HepG2 (cell line): ENCODE data around the gene LIF. TPM values are rescaled to one million over a fixed set of nuclear protein-coding genes. Genes with fewer than 3 reads are reported as not detected.

Experiments used
- ELF1 ChIP-seq: sonication (generic); formaldehyde crosslinking; IDR thresholded peaks from 2 replicates; pipeline ENCODE4 v1.4.0; 2020; ENCODE audit warnings: missing genetic modification reagents
- FOXA3 ChIP-seq: IDR thresholded peaks from 2 replicates; pipeline ENCODE4 v1.6.1; 2016; ENCODE audit warnings: missing genetic modification reagents, missing compliant biosample characterization
- IRF2 ChIP-seq: IDR thresholded peaks from 2 replicates; pipeline ENCODE4 v1.6.1; 2018; ENCODE audit warnings: missing genetic modification reagents, missing compliant biosample characterization
- ISL2 ChIP-seq: sonication (generic); formaldehyde crosslinking; IDR thresholded peaks from 2 replicates; pipeline ENCODE4 v1.5.0; 2020; ENCODE audit warnings: missing genetic modification reagents
- JDP2 ChIP-seq: sonication (generic); formaldehyde crosslinking; IDR thresholded peaks from 2 replicates; pipeline ENCODE4 v1.8.1; 2022; ENCODE audit warnings: missing genetic modification reagents, borderline replicate concordance
- KDM5B ChIP-seq: sonication (generic); formaldehyde crosslinking; IDR thresholded peaks from 2 replicates; pipeline ENCODE4 v1.4.0; 2020; ENCODE audit warnings: missing genetic modification reagents, mild to moderate bottlenecking, borderline replicate concordance
- NFYC ChIP-seq: IDR thresholded peaks from 2 replicates; pipeline ENCODE4 v1.6.1; 2016; ENCODE audit warnings: missing genetic modification reagents, missing compliant biosample characterization
- POGZ ChIP-seq: sonication (generic); formaldehyde crosslinking; IDR thresholded peaks from 2 replicates; pipeline ENCODE4 v1.4.0; 2020; ENCODE audit warnings: mild to moderate bottlenecking, missing genetic modification reagents
- RARG ChIP-seq: sonication (generic); formaldehyde crosslinking; IDR thresholded peaks from 2 replicates; pipeline ENCODE4 v1.4.0; 2020; ENCODE audit warnings: low read depth, mild to moderate bottlenecking, missing genetic modification reagents
- RFX5 ChIP-seq: IDR thresholded peaks from 2 replicates; pipeline ENCODE4 v1.6.1; 2011; ENCODE audit warnings: low read depth, low read length, improper control_type of control experiment
- TGIF2 ChIP-seq: IDR thresholded peaks from 2 replicates; pipeline ENCODE4 v1.6.1; 2016; ENCODE audit warnings: control low read depth, missing compliant biosample characterization
- THAP11 ChIP-seq: IDR thresholded peaks from 2 replicates; pipeline ENCODE4 v1.6.1; 2016; ENCODE audit warnings: missing biosample characterization, missing genetic modification reagents
- TP53 ChIP-seq: sonication (generic); formaldehyde crosslinking; conservative IDR thresholded peaks from 2 replicates; pipeline ENCODE4 v1.4.0; 2020; ENCODE audit warnings: missing genetic modification reagents
- ZC3H4 ChIP-seq: sonication (generic); formaldehyde crosslinking; IDR thresholded peaks from 2 replicates; pipeline ENCODE4 v1.4.0; 2020; ENCODE audit warnings: missing genetic modification reagents, borderline replicate concordance
- ZMYM3 ChIP-seq: sonication (generic); formaldehyde crosslinking; IDR thresholded peaks from 2 replicates; pipeline ENCODE4 v1.5.1; 2020; ENCODE audit warnings: mild to moderate bottlenecking, missing genetic modification reagents
- ZNF510 ChIP-seq: sonication (generic); formaldehyde crosslinking; IDR thresholded peaks from 2 replicates; pipeline ENCODE4 v1.4.0; 2020; ENCODE audit warnings: low read depth, mild to moderate bottlenecking, missing genetic modification reagents
- ZNF816 ChIP-seq: sonication (generic); formaldehyde crosslinking; IDR thresholded peaks from 2 replicates; pipeline ENCODE4 v1.8.0; 2022; ENCODE audit warnings: missing genetic modification reagents, mild to moderate bottlenecking, borderline replicate concordance
- polyA plus RNA-seq, 8 experiments: library from polyadenylated mRNA; depleted of rRNA in 3 of 8; stranded (reverse) in 7 of 8; unstranded in 1 of 8; fragments of >200 nt; fragmentation: Illumina TruSeq in 4 of 8; extraction: Trizol in 4 of 8; gene quantifications; 2 replicates each; pipeline versions ENCODE4 v1.2.1 to v1.2.3, GENCODE V29; 2011 to 2016; ENCODE audit warnings: low read depth in 4 of 8, missing spikeins in 1 of 8, mixed read lengths in 1 of 8; ENCODE audit not compliant: insufficient read depth in 1 of 8
- total RNA-seq, 5 experiments: library from RNA; depleted of rRNA; stranded (reverse); fragments of >200 nt; fragmentation: Illumina TruSeq; extraction: Trizol; gene quantifications; 2 replicates each; pipeline ENCODE4 v1.2.3, GENCODE V29; 2016; ENCODE audit warnings: low read depth in 1 of 5
- TF ChIP-seq, protein P1 (sequence below), 2 experiments: fragments of 450-650 bp in 1 of 2; sonication (generic) in 1 of 2; formaldehyde crosslinking; IDR thresholded peaks; 2 replicates each; pipeline versions ENCODE4 v1.5.0 to v1.8.0; 2020 to 2022; ENCODE audit warnings: mild to moderate bottlenecking in 1 of 2, missing genetic modification reagents in 1 of 2
- TF ChIP-seq, protein P2 (sequence below): sonication (generic); formaldehyde crosslinking; IDR thresholded peaks from 2 replicates; pipeline ENCODE4 v1.4.0; 2020; ENCODE audit warnings: missing genetic modification reagents
- TF ChIP-seq, protein P3 (sequence below): IDR thresholded peaks from 2 replicates; pipeline ENCODE4 v1.6.1; 2016; ENCODE audit warnings: low read depth, missing genetic modification reagents, missing compliant biosample characterization
- TF ChIP-seq, protein P4 (sequence below): sonication (generic); formaldehyde crosslinking; IDR thresholded peaks from 2 replicates; pipeline ENCODE4 v1.8.0; 2022; ENCODE audit warnings: low read depth, missing genetic modification reagents
- TF ChIP-seq, protein P5 (sequence below): IDR thresholded peaks from 2 replicates; pipeline ENCODE4 v1.6.1; 2016

The LIF gene
- total and polyA plus RNA-seq, 2 of the 13 experiments (the other 11 are each of a cell fraction or from before 2014, with no cell fraction given): 3.6 to 8.5 TPM

DNA sequence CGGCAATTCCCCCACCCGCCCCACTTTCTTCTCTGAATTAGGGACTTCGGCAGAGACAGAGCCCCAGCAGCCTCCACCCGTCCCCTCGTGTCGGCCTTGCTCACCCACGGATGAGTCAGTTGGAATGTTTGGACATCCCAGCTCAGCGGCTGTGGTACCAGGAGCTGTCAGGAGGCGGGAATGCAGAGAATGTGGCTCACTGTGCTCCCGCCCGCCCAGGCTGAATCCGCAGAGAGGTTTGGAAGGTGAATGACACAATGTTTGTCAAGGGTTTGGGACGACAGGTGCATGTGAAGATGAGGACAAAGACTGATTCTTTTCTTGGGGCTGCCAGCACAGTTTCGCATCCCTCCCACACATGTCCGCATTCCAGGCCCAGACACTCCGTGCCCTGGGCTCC lies 39.6 kb downstream of the LIF start (continued):
- TF ChIP-seq, protein P1, sequence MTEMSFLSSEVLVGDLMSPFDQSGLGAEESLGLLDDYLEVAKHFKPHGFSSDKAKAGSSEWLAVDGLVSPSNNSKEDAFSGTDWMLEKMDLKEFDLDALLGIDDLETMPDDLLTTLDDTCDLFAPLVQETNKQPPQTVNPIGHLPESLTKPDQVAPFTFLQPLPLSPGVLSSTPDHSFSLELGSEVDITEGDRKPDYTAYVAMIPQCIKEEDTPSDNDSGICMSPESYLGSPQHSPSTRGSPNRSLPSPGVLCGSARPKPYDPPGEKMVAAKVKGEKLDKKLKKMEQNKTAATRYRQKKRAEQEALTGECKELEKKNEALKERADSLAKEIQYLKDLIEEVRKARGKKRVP (CRISPR knock-in tag; IDR thresholded peaks at IDR 0.05): peak in 1 of 2 experiments; percentile 74; a peak in 2 of 4 replicates
- TF ChIP-seq ZNF816: no peak
- TF ChIP-seq POGZ (CRISPR knock-in tag): no peak
- TF ChIP-seq NFYC (CRISPR knock-in tag): no peak
- TF ChIP-seq TP53 (CRISPR knock-in tag): no peak
- TF ChIP-seq TGIF2 (CRISPR knock-in tag): peak; percentile 52; the same call in 1 of the 2 replicates
- no peak for TF ChIP-seq JDP2 (CRISPR knock-in tag)
- TF ChIP-seq RARG (CRISPR knock-in tag): no peak
- no peak; the same call in 1 of the 2 replicates for TF ChIP-seq KDM5B (CRISPR knock-in tag)
- TF ChIP-seq RFX5: no peak
- TF ChIP-seq, protein P2, sequence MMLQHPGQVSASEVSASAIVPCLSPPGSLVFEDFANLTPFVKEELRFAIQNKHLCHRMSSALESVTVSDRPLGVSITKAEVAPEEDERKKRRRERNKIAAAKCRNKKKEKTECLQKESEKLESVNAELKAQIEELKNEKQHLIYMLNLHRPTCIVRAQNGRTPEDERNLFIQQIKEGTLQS (CRISPR knock-in tag): peak; percentile 77; the same call in 1 of the 2 replicates
- TF ChIP-seq, protein P3, sequence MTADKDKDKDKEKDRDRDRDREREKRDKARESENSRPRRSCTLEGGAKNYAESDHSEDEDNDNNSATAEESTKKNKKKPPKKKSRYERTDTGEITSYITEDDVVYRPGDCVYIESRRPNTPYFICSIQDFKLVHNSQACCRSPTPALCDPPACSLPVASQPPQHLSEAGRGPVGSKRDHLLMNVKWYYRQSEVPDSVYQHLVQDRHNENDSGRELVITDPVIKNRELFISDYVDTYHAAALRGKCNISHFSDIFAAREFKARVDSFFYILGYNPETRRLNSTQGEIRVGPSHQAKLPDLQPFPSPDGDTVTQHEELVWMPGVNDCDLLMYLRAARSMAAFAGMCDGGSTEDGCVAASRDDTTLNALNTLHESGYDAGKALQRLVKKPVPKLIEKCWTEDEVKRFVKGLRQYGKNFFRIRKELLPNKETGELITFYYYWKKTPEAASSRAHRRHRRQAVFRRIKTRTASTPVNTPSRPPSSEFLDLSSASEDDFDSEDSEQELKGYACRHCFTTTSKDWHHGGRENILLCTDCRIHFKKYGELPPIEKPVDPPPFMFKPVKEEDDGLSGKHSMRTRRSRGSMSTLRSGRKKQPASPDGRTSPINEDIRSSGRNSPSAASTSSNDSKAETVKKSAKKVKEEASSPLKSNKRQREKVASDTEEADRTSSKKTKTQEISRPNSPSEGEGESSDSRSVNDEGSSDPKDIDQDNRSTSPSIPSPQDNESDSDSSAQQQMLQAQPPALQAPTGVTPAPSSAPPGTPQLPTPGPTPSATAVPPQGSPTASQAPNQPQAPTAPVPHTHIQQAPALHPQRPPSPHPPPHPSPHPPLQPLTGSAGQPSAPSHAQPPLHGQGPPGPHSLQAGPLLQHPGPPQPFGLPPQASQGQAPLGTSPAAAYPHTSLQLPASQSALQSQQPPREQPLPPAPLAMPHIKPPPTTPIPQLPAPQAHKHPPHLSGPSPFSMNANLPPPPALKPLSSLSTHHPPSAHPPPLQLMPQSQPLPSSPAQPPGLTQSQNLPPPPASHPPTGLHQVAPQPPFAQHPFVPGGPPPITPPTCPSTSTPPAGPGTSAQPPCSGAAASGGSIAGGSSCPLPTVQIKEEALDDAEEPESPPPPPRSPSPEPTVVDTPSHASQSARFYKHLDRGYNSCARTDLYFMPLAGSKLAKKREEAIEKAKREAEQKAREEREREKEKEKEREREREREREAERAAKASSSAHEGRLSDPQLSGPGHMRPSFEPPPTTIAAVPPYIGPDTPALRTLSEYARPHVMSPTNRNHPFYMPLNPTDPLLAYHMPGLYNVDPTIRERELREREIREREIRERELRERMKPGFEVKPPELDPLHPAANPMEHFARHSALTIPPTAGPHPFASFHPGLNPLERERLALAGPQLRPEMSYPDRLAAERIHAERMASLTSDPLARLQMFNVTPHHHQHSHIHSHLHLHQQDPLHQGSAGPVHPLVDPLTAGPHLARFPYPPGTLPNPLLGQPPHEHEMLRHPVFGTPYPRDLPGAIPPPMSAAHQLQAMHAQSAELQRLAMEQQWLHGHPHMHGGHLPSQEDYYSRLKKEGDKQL (CRISPR knock-in tag): no peak
- TF ChIP-seq ISL2: peak; percentile 37; the same call in 1 of the 2 replicates
- no peak for TF ChIP-seq ZMYM3
- TF ChIP-seq, protein P4, sequence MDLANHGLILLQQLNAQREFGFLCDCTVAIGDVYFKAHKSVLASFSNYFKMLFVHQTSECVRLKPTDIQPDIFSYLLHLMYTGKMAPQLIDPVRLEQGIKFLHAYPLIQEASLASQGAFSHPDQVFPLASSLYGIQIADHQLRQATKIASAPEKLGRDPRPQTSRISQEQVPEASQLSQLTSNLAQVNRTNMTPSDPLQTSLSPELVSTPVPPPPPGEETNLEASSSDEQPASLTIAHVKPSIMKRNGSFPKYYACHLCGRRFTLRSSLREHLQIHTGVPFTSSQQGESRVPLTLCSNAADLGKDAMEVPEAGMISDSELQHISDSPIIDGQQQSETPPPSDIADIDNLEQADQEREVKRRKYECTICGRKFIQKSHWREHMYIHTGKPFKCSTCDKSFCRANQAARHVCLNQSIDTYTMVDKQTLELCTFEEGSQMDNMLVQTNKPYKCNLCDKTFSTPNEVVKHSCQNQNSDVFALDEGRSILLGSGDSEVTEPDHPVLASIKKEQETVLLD (CRISPR knock-in tag): no peak
- TF ChIP-seq THAP11 (CRISPR knock-in tag): peak; percentile 50; the same call in 1 of the 2 replicates
- TF ChIP-seq, protein P5, sequence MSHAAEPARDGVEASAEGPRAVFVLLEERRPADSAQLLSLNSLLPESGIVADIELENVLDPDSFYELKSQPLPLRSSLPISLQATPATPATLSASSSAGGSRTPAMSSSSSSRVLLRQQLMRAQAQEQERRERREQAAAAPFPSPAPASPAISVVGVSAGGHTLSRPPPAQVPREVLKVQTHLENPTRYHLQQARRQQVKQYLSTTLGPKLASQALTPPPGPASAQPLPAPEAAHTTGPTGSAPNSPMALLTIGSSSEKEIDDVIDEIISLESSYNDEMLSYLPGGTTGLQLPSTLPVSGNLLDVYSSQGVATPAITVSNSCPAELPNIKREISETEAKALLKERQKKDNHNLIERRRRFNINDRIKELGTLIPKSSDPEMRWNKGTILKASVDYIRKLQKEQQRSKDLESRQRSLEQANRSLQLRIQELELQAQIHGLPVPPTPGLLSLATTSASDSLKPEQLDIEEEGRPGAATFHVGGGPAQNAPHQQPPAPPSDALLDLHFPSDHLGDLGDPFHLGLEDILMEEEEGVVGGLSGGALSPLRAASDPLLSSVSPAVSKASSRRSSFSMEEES (CRISPR knock-in tag): no peak; the same call in 1 of the 2 replicates
- no peak for TF ChIP-seq ZNF510
- TF ChIP-seq IRF2 (CRISPR knock-in tag): 0 out of 2 replicates have a peak, but pooled peaks have one; percentile 22
- TF ChIP-seq FOXA3 (CRISPR knock-in tag): peak; percentile 60
- peak; percentile 24; the same call in 1 of the 2 replicates for TF ChIP-seq ELF1 (CRISPR knock-in tag)
- TF ChIP-seq ZC3H4 (CRISPR knock-in tag): no peak
